GM18505 (cell line): Measurements from ENCODE around the gene MEF2D.

Experiments used
- ATAC-seq: cut with Tn5 transposase; IDR thresholded peaks from one replicate; pipeline ENCODE4 v1.9.1; 2021; ENCODE audit not compliant: unreplicated experiment
- POLR2A ChIP-seq: IDR thresholded peaks from 4 replicates; pipeline ENCODE4 v1.6.1; 2011; ENCODE audit warnings: borderline replicate concordance; ENCODE audit not compliant: insufficient read depth, insufficient read length; ENCODE audit errors: extremely low read depth

The MEF2D gene

DNA sequence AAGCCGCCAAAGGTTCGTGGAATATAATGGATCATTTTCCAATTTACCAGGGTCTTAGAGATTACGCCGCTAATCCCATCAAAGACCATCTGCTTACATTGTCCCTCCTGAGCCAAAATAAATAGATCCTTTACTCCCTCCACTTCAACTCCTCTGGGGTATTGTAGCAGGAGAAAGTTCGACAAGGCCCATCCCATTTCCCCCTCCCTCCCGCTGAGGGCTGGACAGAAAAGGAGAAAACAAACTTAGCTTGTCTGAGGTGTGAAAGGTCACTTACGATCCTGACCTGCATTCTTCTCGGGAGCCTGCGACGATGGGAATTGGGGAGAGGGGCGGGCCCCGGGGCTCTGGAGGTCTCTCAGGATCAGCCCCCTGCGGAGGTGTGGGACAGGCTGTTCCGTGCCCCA lies 60.8 kb downstream of the MEF2D start:
- no peak for TF ChIP-seq POLR2A
- ATAC-seq, result no peak

DNA sequence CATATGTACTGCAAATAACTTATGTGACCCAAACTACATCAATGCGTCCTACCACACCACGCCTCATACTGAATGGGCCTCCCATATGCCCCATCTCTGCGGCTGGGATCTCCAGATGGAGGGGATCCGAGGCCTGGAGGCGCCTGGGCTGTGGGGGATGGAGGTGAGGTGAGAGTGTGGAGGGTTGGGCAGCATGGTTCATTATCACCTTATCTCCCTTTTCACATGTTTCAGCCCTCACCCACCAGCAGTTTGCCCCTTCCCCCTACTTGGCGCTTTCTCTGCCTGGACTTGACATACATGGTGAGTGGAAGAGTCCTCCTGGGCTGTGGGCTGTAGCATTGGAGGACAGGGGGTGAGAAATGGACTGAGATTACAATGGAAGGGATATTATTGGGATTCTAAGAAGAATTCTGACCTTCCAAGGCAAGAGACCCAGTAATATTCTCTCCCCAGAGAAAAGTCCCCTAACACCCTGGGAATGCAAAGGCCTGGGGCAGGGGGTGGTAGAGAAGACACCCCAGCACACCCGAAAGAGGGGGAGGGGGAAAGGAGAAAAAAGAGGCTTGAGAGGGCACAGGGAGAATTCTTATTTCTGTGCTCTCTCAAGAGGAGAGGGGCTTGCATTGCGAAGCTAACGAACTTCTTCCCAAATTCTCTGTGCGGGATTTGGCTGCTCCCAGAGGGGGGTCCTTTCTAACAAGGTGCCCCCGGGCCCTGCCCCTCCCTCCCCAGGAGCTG lies 61.4 kb downstream of the MEF2D start:
- no peak for TF ChIP-seq POLR2A
- ATAC-seq, result no peak

- no peak for ATAC-seq
- no peak for TF ChIP-seq POLR2A
Observed at GRCh38 chr1:156438278-156438987, 62.1 kb downstream of the MEF2D start.

- TF ChIP-seq POLR2A, result no peak
Observed at GRCh38 chr1:156437037-156437867, 63.3 kb downstream of the MEF2D start.

GRCh38 chr1:156436141-156437036 lies 64.2 kb downstream of the MEF2D start:
- TF ChIP-seq POLR2A, result no peak
- ATAC-seq, result no peak

More at GRCh38 chr1:156437037-156437867, 63.3 kb downstream of the MEF2D start:
- no peak for ATAC-seq

GRCh38 chr1:156435545-156436140 lies 64.9 kb downstream of the MEF2D start:
- no peak for TF ChIP-seq POLR2A
- no peak for ATAC-seq

- no peak for ATAC-seq
- TF ChIP-seq POLR2A, result no peak
Observed at GRCh38 chr1:156434989-156435544, 65.5 kb downstream of the MEF2D start.

- no peak for TF ChIP-seq POLR2A
- no peak for ATAC-seq
Observed at GRCh38 chr1:156433602-156434001, 67.0 kb downstream of the MEF2D start.

GRCh38 chr1:156433032-156433431 lies 67.5 kb downstream of the MEF2D start:
- ATAC-seq, result no peak
- no peak for TF ChIP-seq POLR2A

DNA sequence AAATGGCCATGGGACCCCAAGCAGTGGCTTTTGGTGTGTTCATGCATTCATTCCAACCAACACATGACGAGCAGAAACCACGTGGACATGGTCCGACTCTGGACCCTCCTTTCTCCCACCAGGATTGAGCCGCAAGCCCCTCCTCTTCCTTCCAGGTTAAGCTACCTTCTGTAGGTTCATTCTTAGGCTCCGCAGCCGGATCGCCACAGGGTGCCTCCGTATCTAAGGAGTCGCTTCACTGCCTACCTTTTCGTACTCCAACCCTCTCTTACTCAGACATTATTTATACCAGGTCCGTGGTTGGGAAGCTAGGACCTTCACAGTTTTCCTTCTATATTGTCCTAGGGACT lies 67.9 kb downstream of the MEF2D start:
- no peak for ATAC-seq
- no peak for TF ChIP-seq POLR2A

DNA sequence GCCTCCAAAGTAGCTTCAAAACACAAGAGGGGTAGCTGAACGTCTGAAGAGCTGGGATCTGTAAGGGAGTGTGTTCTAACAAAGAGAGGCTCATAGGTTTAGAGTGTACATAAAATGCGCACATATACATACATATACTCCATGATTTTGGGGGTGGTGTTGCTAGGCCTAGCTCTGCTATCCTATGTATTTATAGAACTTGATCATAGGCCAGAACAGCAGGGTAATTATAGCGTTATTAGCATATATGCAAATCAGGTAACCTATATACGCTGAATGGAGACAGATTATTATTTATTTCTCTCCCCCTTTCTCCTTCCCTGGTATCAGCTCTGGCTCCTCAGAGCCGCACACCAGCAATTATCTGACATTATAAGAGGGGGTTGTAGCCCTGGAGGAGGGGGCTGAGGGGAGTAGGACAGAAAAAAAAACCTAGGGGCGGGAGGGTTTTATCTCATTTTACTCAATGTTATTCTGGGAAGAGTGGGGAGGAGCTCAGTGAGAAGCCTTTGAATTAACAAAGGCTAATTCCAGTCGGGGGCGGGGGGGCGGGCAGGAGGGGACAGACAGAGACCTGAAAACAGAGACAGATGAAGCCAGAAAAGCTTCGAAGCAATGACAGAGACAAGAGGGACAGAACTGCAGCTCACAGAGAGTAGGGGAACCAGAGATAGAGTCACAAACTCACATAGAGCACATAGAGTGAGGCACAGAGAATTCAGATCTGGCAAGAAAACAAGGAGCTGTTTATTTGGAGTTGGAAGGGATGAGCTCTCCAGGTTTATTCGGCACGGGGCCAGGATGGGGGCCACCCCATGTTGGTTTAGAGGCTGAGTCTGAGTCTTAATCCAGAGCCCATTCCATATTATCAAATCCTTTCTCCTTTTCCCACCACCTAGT lies 68.6 kb downstream of the MEF2D start:
- TF ChIP-seq POLR2A, result no peak
- ATAC-seq, result no peak
